Measurements from ENCODE around the gene PITPNC1.
"Not testable (repeated sequence)": the region's sequence is repeated elsewhere in the genome, so short reads cannot be mapped to it uniquely, and the experiment has no call there.

PITPNC1 gene

GRCh38 chr17:67401106-67401505 lies 24.0 kb downstream of the PITPNC1 start:
- no peak for DNase-seq (ENCODE audit: low spot score)

- DNase-seq (ENCODE audit: low spot score): no peak
Observed at GRCh38 chr17:67401598-67402504, 24.8 kb downstream of the PITPNC1 start.

DNA sequence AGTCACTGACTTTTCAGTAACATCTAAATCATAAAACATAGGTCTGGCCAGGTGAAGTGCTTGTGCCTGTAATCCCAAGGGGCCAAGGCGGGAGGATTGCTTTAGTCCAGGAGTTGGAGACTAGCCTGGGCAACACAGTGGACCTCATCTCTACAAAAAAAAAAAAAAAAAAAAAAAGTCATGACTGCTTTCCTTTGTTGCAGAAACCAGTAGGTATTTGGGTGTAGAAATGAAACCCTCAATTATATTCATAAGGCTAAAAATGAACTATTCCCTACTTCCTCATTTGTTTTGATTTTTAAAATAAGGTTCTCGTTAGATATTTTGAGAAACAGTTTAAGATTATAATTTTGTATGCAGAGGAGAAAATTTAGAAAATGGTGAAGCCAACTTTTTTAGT lies 26.0 kb downstream of the PITPNC1 start:
- DNase-seq (ENCODE audit: low spot score): no peak

GRCh38 chr17:67403483-67403882 lies 26.4 kb downstream of the PITPNC1 start:
- DNase-seq (ENCODE audit: low spot score): no peak

DNA sequence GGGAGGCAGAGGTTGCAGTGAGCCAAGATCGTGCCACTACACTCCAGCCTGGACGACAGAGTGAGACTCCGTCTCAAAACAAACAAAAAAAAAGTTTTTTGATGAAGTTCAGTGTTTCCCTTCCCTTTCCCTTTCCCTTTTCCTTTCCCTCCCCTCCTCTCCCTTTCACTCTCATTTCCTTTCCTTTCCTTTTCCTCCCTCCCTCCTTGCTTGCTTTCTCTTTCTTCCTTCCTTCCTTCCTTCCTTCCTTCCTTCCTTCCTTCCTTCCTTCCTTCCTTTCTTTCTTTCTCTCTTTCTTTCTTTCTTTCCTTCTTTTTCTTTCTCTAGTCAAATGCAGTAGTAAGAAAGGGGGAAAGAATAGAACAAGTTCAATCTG lies 31.4 kb downstream of the PITPNC1 start:
- DNase-seq (ENCODE audit: low spot score): not testable (repeated sequence)

DNA sequence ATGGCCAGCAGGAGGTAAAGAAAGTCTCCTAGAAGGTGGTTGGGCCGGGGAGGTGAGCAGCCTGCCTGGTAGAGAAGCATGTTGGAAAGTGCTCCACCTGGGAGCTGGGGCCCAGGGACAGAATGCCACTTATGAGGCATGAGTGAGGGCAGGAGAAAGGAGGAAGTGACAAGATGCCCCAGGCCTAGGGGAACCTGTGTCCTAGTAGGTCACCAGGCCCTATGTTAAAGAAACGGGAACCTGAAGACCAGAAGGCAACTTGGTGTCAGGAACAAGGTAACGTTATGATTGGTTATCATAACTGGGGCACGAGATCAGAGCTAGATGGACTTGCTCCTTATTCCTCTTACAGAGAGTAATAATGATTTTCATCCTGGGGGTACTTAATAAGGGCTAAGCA lies 34.3 kb downstream of the PITPNC1 start:
- no peak for DNase-seq (ENCODE audit: low spot score)

- DNase-seq (ENCODE audit: low spot score): no peak
Observed at GRCh38 chr17:67412032-67412431, 35.0 kb downstream of the PITPNC1 start.

DNA sequence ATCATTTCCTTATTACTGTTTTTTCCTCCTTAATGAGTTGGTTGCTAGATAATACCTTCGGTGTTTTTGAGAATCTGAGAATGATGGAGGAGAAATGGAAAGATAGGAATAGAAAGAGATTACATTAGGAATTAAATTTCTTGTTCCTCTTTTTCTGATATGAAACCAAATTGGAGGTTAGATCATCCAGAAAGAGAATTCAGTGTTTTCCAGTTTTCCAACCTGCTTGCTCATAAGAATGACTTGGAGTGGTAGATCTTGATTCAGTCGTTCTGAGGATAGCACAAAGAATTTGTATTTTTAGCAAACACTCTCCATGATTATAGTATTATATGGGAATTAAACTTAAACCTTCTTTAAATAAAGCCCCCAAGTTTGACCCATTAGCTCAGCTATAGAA lies 35.9 kb downstream of the PITPNC1 start:
- DNase-seq (ENCODE audit: low spot score): no peak

DNA sequence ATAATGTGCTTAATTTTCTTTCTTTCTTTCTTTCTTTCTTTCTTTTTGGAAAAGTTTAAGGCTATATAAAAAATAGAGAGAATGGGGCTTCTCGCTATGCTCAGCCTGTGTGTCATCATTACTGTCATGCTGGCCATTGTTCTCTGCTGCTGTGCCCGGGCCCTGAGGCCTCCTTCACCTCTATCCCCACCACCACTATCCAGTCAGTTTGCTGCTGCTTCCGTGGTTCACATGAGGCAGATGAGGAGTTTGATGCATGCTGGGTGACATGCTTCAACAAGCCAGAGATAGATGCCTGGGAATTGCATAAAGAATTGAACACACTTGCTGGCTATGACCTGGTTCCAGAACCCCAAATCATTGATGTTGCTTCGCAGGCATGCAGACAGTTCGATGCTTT lies 36.3 kb downstream of the PITPNC1 start:
- DNase-seq (ENCODE audit: low spot score): no peak

DNA sequence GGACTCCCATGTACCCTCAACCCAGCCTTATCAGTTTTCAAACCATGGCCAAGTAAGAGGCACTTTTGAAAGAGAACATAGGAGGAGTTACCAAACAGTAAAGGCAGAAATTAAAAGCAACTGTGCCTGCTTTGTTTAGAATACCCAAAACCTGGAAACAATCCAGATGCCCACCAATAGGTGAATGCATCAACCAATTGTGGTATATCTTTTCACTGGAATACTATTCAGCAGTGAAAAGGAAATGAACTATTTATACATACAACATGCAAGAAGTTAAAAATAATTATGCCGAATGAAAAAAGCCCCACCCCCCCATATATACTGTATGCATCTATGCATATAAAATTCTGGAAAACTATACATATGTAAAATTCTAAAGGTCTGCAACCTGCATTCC lies 37.0 kb downstream of the PITPNC1 start:
- no peak for DNase-seq (ENCODE audit: low spot score)

GRCh38 chr17:67414559-67414958 lies 37.5 kb downstream of the PITPNC1 start:
- no peak for DNase-seq (ENCODE audit: low spot score)

DNA sequence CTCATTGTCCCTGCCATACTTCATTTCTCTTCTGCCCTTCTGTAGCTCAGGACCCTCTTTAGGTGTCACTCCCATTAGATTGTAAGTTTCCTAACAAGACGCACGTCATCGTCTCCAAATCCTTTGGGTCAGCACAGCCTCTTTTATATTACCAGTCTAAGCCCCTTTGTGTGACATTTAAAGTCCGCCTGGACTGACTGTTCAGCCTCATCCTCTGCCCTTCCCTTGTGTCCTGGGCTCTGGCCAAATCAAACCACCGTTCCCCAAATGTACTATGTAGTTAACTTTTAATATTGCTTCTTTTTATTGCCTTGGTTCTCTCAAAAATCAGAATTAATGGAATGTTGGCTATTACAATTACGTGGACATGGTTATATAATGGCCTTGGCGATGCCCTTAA lies 38.2 kb downstream of the PITPNC1 start:
- no peak for DNase-seq (ENCODE audit: low spot score)

DNA sequence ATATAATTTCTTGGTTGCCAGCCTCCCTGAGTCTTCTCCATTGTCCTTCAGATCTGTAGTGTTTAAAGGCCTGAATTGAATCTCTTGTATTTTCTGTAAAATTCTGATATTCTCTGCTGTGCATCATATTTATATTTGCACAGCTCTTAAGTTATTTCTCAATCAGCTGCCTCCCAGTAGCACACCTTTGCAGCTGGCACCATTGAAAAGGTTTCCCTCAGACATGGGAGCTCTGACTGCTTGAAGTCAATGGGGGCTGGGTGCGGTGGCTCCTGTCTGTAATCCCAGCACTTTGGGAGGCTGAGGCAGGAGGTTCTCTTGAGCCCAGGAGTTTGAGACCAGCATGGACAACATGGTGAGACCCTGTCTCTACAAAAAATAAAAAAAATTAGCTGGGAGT lies 40.4 kb downstream of the PITPNC1 start:
- no peak for DNase-seq (ENCODE audit: low spot score)

- no peak for DNase-seq (ENCODE audit: low spot score)
Observed at GRCh38 chr17:67420994-67421393, 43.9 kb downstream of the PITPNC1 start.

DNA sequence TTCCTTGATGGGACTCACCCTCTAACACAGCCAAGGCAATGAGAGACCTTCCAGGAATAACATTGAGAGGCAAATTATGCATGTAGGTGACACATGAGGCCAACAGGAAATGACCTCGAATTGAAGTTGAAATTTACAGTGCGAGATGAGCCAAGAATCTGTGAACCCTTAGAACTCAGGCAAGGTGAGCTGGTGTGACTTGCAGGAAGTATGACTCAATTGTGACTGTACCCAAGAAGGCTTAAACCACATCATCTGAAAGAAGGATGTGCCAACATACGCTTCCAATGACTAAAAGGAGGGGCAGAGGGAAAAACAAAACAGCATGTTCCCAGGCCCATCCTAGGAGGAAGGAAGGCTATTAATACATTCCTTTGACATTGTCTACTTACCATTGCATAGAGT lies 44.8 kb downstream of the PITPNC1 start:
- peak; percentile 100 for DNase-seq (ENCODE audit: low spot score)

DNA sequence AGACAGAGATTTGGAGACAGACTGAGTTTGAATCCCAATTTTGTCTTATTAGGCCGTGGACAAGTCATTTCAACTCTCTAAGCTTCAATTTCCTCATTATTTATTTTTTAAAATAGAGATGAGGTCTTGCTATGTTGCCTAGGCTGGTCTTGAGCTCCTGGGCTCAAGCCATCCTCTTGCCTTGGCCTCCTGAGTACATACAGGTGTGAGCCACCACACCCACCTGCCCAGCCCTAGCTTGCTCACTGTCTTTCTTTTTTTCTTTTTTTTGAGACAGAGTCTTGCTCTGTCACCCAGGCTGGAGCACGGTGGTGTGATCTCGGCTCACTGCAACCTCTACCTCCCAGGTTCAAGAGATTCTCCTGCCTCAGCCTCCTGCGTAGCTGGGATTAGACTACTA lies 45.2 kb downstream of the PITPNC1 start:
- DNase-seq (ENCODE audit: low spot score): not testable (repeated sequence)

- no peak for DNase-seq (ENCODE audit: low spot score)
Observed at GRCh38 chr17:67422897-67423296, 45.8 kb downstream of the PITPNC1 start.

GRCh38 chr17:67425571-67426160 lies 48.6 kb downstream of the PITPNC1 start:
- no peak for DNase-seq (ENCODE audit: low spot score)

DNA sequence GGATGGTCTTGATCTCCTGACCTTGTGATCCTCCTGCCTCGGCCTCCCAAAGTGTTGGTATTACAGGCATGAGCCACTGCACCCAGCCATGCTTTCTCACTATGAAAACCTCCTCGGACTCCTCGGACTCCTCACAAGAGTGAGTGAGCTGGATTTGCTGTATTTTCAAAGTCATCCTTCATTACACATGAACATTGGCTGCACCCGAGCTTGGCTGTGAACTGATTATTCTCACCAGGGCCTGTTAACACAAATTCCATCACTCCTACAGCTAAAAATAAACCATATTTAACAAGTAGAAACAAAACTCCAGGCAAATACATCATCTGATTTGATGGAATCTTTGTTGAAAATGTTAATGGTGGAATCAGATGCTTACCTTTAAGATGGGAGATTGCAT lies 50.3 kb downstream of the PITPNC1 start:
- no peak for DNase-seq (ENCODE audit: low spot score)

DNA sequence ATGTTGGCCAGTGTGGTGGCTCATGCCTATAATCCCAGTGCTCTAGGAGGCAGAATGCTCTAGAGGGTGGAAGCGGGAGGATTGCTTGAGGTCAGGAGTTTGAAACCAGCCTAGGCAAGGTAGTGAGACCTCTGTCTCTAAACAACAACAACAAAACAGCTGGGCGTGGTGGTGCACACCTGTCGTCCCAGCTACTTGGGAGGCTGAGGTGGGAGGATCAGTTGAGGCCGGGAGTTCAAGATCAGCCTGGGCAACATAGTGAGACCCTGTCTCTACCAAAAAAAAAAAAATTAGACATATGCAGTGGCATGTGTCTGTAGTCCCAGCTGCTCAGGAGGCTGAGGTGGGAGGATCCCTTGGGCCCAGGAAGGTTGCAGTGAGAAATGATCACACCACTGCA lies 53.4 kb downstream of the PITPNC1 start:
- not testable (repeated sequence) for DNase-seq (ENCODE audit: low spot score)

- DNase-seq (ENCODE audit: low spot score): peak; percentile 74
Observed at GRCh38 chr17:67431249-67432015, 54.4 kb downstream of the PITPNC1 start.

- no peak for DNase-seq (ENCODE audit: low spot score)
Observed at GRCh38 chr17:67433248-67433924, 56.3 kb downstream of the PITPNC1 start.
